Loucy (cell line): ENCODE measurements around the gene TREX2.

ENCODE experiments used
- H2AFZ ChIP-seq: fragments of 200-600 bp; sonication (generic); 2 replicates; pipeline ENCODE4 v1.6.0; 2016; ENCODE audit warnings: antibody characterized with exemption, mild to moderate bottlenecking, low read length, moderate library complexity
- H3F3A ChIP-seq: fragments of 200-600 bp; 2 replicates; pipeline ENCODE4 v1.6.0; 2016; ENCODE audit warnings: antibody characterized with exemption, low read depth, mild to moderate bottlenecking
- H3K27me3 ChIP-seq: fragments of 200-600 bp; sonication (generic); 2 replicates; pipeline ENCODE4 v1.6.1; 2014; ENCODE audit warnings: low read length, mild to moderate bottlenecking; ENCODE audit not compliant: insufficient read depth, poor library complexity, severe bottlenecking
- H3K36me3 ChIP-seq: fragments of 200-600 bp; sonication (generic); 2 replicates; pipeline ENCODE4 v1.6.1; 2016; ENCODE audit warnings: low read length; ENCODE audit not compliant: insufficient read depth
- H3K4me1 ChIP-seq: fragments of 200-600 bp; sonication (generic); 2 replicates; pipeline ENCODE4 v1.5.1; 2014; ENCODE audit warnings: low read length, mild to moderate bottlenecking; ENCODE audit not compliant: insufficient read depth, poor library complexity, severe bottlenecking
- H3K4me2 ChIP-seq: fragments of 200-600 bp; sonication (generic); 2 replicates; pipeline ENCODE4 v1.6.0; 2014; ENCODE audit warnings: antibody characterized with exemption, low read length, low read depth, mild to moderate bottlenecking; ENCODE audit not compliant: poor library complexity, severe bottlenecking
- H3K4me3 ChIP-seq: fragments of 200-600 bp; sonication (generic); 2 replicates; pipeline ENCODE4 v1.5.1; 2014; ENCODE audit warnings: low read length, mild to moderate bottlenecking, mixed read lengths; ENCODE audit not compliant: poor library complexity, severe bottlenecking
- H3K79me2 ChIP-seq: fragments of 200-600 bp; sonication (generic); 2 replicates; pipeline ENCODE4 v1.6.1; 2014; ENCODE audit warnings: low read length; ENCODE audit not compliant: insufficient read depth
- H3K9ac ChIP-seq: fragments of 200-600 bp; sonication (generic); 2 replicates; pipeline ENCODE4 v1.6.0; 2014; ENCODE audit warnings: mild to moderate bottlenecking, low read depth, low read length, moderate library complexity; ENCODE audit not compliant: poor library complexity, severe bottlenecking
- H3K9me2 ChIP-seq: fragments of 200-600 bp; sonication (generic); replicated peaks from 2 replicates; pipeline ENCODE4 v1.6.1; 2016; ENCODE audit warnings: low read depth, low read length, mixed read lengths
- H3K9me3 ChIP-seq: fragments of 200-600 bp; sonication (generic); 2 replicates; pipeline ENCODE4 v1.6.1; 2014; ENCODE audit warnings: mild to moderate bottlenecking, antibody characterized with exemption, low read length, low read depth; ENCODE audit not compliant: insufficient read depth
- H4K20me1 ChIP-seq: fragments of 200-600 bp; sonication (generic); 2 replicates; pipeline ENCODE4 v1.6.0; 2014; ENCODE audit warnings: antibody characterized with exemption, low read length, mild to moderate bottlenecking; ENCODE audit not compliant: insufficient read depth, poor library complexity, severe bottlenecking
- EZH2phosphoT487 ChIP-seq: fragments of 200-600 bp; IDR thresholded peaks from 2 replicates; pipeline ENCODE4 v1.6.1; 2018; ENCODE audit warnings: antibody characterized with exemption, mild to moderate bottlenecking, moderate library complexity, borderline replicate concordance
- TF ChIP-seq, protein P1 (sequence below): fragments of 200-600 bp; sonication (generic); conservative IDR thresholded peaks from 2 replicates; pipeline ENCODE4 v1.5.1; 2014; ENCODE audit warnings: mild to moderate bottlenecking, antibody characterized with exemption, low read length

Gene TREX2

GRCh38 chrX:153411255-153411987 is 34.4 kb downstream of the TREX2 start, which contains the start of gene ZFP92:
TSS of gene ZFP92 (plus strand) at chrX:153411472. CDS start at chrX:153418323, 6,851 bp downstream.
- Histone ChIP-seq H3K4me2 (no peak within 1 kb of the TSS), H3F3A (no peaks in the 10 kb centered on the region), H3K36me3 (no peaks in the 10 kb centered on the region), H3K9me3 (no peaks in the 10 kb centered on the region), H2AFZ (no peak within 1 kb of the TSS), H3K4me1 (no peaks in the 10 kb centered on the region), H3K9me2 (no peaks in the 10 kb centered on the region), H3K4me3 (no peak within 1 kb of the TSS), H3K9ac (no peak within 1 kb of the TSS), H4K20me1 (no peaks in the 10 kb centered on the region), H3K27me3 (no peaks in the 10 kb centered on the region), H3K79me2 (no peaks in the 10 kb centered on the region)
- TF ChIP-seq EZH2phosphoT487 = no peak

GRCh38 chrX:153410888-153411254 is 35.0 kb downstream of the TREX2 start:
- Histone ChIP-seq H3K9me2 (no peaks in the 10 kb centered on the region), H2AFZ (no peak overlapping the region), H4K20me1 (no peaks in the 10 kb centered on the region), H3K79me2 (no peaks in the 10 kb centered on the region), H3K27me3 (no peaks in the 10 kb centered on the region), H3K4me3 (no peak overlapping the region), H3F3A (no peaks in the 10 kb centered on the region), H3K4me1 (no peaks in the 10 kb centered on the region), H3K36me3 (no peaks in the 10 kb centered on the region), H3K4me2 (no peak overlapping the region), H3K9me3 (no peaks in the 10 kb centered on the region), H3K9ac (no peak overlapping the region)
- TF ChIP-seq EZH2phosphoT487 = no peak
- TF ChIP-seq, protein P1, sequence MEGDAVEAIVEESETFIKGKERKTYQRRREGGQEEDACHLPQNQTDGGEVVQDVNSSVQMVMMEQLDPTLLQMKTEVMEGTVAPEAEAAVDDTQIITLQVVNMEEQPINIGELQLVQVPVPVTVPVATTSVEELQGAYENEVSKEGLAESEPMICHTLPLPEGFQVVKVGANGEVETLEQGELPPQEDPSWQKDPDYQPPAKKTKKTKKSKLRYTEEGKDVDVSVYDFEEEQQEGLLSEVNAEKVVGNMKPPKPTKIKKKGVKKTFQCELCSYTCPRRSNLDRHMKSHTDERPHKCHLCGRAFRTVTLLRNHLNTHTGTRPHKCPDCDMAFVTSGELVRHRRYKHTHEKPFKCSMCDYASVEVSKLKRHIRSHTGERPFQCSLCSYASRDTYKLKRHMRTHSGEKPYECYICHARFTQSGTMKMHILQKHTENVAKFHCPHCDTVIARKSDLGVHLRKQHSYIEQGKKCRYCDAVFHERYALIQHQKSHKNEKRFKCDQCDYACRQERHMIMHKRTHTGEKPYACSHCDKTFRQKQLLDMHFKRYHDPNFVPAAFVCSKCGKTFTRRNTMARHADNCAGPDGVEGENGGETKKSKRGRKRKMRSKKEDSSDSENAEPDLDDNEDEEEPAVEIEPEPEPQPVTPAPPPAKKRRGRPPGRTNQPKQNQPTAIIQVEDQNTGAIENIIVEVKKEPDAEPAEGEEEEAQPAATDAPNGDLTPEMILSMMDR = no peak

DNA sequence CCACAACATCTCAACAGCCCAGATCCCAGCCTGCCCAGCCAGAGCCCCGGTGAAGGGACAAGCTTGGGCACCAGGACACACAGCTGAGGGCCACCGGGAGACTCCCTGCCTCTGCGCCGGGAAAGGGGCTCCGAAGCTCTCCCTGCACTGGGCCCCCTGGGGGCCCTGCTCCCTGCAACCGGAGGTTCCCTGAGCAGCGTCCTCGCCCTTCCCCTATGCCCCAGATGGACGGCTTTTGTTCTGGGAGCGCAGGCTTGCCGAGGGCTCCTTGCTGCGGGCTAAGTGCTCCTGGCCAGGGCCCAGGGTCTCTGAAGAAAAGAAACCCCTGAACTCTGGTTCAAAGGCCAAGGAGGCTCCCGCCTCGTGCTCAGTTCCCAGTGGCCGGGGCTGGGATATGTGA is 35.5 kb downstream of the TREX2 start:
- no peak overlapping the region for H3K9ac ChIP-seq
- no peaks in the 10 kb centered on the region for H3F3A ChIP-seq
- no peaks in the 10 kb centered on the region for H3K9me2 ChIP-seq
- no peaks in the 10 kb centered on the region for H4K20me1 ChIP-seq
- H3K36me3 ChIP-seq = no peaks in the 10 kb centered on the region
- TF ChIP-seq, protein P1 = no peak
- no peak for TF ChIP-seq EZH2phosphoT487
- H3K79me2 ChIP-seq = no peaks in the 10 kb centered on the region
- H3K4me3 ChIP-seq = no peak overlapping the region
- no peaks in the 10 kb centered on the region for H3K4me1 ChIP-seq
- H3K27me3 ChIP-seq = no peaks in the 10 kb centered on the region
- no peak overlapping the region for H2AFZ ChIP-seq
- no peaks in the 10 kb centered on the region for H3K9me3 ChIP-seq
- no peak overlapping the region for H3K4me2 ChIP-seq

- Histone ChIP-seq H3K9me2 (no peaks in the 10 kb centered on the region), H3K36me3 (no peaks in the 10 kb centered on the region), H3K4me2 (no peak overlapping the region), H2AFZ (no peak overlapping the region), H4K20me1 (no peaks in the 10 kb centered on the region), H3K27me3 (no peaks in the 10 kb centered on the region), H3K9me3 (no peaks in the 10 kb centered on the region), H3K4me3 (no peak overlapping the region), H3K79me2 (no peaks in the 10 kb centered on the region), H3K9ac (no peak overlapping the region), H3K4me1 (no peaks in the 10 kb centered on the region), H3F3A (no peaks in the 10 kb centered on the region)
- TF ChIP-seq, protein P1 = no peak
- no peak for TF ChIP-seq EZH2phosphoT487
Observed at GRCh38 chrX:153409414-153410101, 36.3 kb downstream of the TREX2 start.
